Stimulated activated naive B cell treated with anti-CD40 and anti-IgM and Interleukin-4, amounts not matched to agents 10 μg/mL and 1 μg/mL and 100 μg/mL, for 72 hours (primary cell): Measurements from ENCODE around the gene ABITRAM.
"Not testable (repeated sequence)": the region's sequence is repeated elsewhere in the genome, so short reads cannot be mapped to it uniquely, and the experiment has no call there.

Experiments used
- ATAC-seq, 2 donors: fragments of 150-1000 bp; cut with Tn5 transposase; replicated peaks; 2 replicates each; pipeline ENCODE4 v1.10.0; 2021; ENCODE audit warnings: moderate library complexity in 1 of 2
- DNase-seq: peaks from one replicate; pipeline ENCODE4 v3.0.0; 2021
- H3K27ac Mint-ChIP-seq: one replicate; pipeline ENCODE4 v1.8.0; 2022; ENCODE audit warnings: mild to moderate bottlenecking, mixed read lengths
- H3K27me3 Mint-ChIP-seq, 2 donors: one replicate each; pipeline ENCODE4 v1.8.0; 2022; ENCODE audit warnings: mixed read lengths in 2 of 2
- H3K36me3 Mint-ChIP-seq, 2 donors: one replicate each; pipeline ENCODE4 v1.8.0; 2022; ENCODE audit warnings: mixed read lengths in 2 of 2, mild to moderate bottlenecking in 1 of 2
- H3K4me1 Mint-ChIP-seq, 2 donors: one replicate each; pipeline ENCODE4 v1.8.0; 2022; ENCODE audit warnings: mixed read lengths in 2 of 2, mild to moderate bottlenecking in 1 of 2
- H3K4me3 Mint-ChIP-seq, 2 donors: one replicate each; pipeline ENCODE4 v1.8.0; 2022; ENCODE audit warnings: mild to moderate bottlenecking in 2 of 2, mixed read lengths in 2 of 2, moderate library complexity in 1 of 2
- H3K9me3 Mint-ChIP-seq, 2 donors: one replicate each; pipeline ENCODE4 v1.8.0; 2022; ENCODE audit warnings: mixed read lengths in 2 of 2, mild to moderate bottlenecking in 1 of 2

The ABITRAM gene

DNA sequence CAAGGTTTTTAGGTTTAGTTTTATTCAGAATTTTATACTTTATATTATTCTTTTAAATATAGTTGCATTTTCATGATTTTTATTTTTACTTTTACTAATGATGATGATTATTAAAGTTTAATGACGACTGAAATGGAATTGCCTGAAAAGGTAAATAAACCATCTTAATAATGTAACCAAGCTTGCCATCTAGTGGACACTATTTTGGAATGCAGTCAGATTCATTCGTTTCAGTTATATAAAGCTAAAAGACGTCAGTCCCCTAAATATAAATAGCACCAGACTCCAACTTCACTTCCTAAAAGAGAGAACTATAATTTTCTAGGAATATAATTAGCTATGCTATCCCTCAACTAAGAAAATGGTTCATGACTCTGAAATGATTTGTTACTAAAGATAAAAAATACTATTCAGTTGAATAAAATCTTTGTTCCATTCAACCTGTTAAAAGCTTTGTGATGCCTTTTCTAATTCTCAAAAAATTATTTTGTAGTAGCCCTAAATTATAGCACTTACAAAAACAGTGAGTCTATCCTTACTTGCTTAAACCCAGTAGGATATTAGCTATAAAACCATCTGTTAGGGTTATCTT lies 19.9 kb downstream of the ABITRAM start:
- no peak overlapping the region for H3K27ac Mint-ChIP-seq
- H3K36me3 Mint-ChIP-seq = no peaks in the 10 kb centered on the region
- no peaks in the 10 kb centered on the region for H3K27me3 Mint-ChIP-seq
- no peak overlapping the region for H3K4me3 Mint-ChIP-seq
- H3K9me3 Mint-ChIP-seq = no peaks in the 10 kb centered on the region
- DNase-seq = no peak
- no peaks in the 10 kb centered on the region for H3K4me1 Mint-ChIP-seq
- no peak for ATAC-seq

DNA sequence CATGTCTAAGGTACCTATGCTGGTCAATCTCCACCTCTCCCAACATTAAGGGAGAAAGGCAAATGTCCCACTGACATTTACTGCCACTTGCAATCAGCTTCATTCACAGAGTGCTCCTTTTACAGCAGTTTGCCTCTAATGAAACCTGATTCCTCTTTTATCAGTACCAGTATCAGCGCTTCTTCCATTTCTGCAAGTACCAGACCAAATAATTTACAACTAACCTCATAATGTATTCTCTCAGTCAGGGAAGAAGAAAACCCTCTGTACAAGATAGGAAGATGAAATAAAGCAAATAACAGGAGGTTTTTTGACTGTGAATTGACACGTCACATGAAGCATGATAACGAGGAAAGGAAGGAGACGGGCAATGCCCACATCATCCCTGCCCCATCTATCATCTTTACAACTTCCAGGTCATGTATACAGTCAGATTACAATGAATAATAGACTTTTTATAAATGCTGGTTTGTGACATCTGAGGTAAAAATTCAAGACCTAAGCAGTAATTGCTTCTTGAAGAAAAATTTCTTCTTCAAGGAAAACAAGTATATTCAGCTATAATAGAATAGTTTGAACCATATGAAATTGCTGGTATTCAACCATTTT lies 21.9 kb downstream of the ABITRAM start:
- no peak for DNase-seq
- no peak overlapping the region for H3K27ac Mint-ChIP-seq
- no peaks in the 10 kb centered on the region for H3K9me3 Mint-ChIP-seq
- no peaks in the 10 kb centered on the region for H3K4me1 Mint-ChIP-seq
- H3K4me3 Mint-ChIP-seq = no peak overlapping the region
- no peaks in the 10 kb centered on the region for H3K27me3 Mint-ChIP-seq
- ATAC-seq = no peak
- no peaks in the 10 kb centered on the region for H3K36me3 Mint-ChIP-seq

DNA sequence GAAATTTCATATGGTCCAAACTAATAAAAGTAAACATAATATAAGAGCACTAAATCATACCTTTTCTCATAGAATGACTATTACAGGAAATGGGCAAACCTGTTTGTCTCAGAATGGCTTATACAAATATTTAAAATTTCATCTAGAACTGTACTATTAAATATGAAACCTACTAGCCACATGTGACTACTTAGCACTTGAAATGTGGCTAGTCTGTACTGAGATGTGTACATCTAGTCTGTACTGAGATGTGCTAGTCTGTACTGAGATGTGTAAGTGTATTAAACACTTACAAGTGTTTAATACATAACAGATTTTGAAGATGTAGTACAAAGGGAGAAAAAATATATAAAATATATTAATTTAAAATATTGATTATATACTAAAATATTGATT lies 22.4 kb downstream of the ABITRAM start:
- no peak for ATAC-seq
- no peaks in the 10 kb centered on the region for H3K36me3 Mint-ChIP-seq
- H3K4me1 Mint-ChIP-seq = no peaks in the 10 kb centered on the region
- no peak overlapping the region for H3K27ac Mint-ChIP-seq
- H3K4me3 Mint-ChIP-seq = no peak overlapping the region
- no peaks in the 10 kb centered on the region for H3K27me3 Mint-ChIP-seq
- no peak for DNase-seq
- H3K9me3 Mint-ChIP-seq = no peaks in the 10 kb centered on the region

DNA sequence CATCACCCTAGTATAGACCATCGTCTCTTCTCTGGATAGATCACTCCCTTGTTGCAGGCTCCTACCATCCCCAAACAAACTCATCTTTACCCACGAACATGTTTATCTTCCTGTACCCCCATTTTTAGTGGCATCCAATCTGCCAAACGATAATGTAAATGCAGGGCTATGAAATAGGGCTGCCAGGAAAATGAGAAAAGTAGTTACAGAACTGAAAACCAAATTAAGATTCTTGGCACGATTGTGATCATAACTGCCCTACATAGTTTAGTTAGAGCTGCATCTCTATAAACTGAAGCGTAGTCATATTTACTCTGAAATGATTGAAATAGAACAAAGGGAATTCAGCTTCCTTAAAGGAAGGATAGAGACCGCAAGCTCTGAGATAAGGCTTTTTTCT lies 26.1 kb downstream of the ABITRAM start:
- no peaks in the 10 kb centered on the region for H3K36me3 Mint-ChIP-seq
- no peaks in the 10 kb centered on the region for H3K4me1 Mint-ChIP-seq
- no peak for ATAC-seq
- no peaks in the 10 kb centered on the region for H3K9me3 Mint-ChIP-seq
- no peak overlapping the region for H3K4me3 Mint-ChIP-seq
- H3K27me3 Mint-ChIP-seq = no peaks in the 10 kb centered on the region
- DNase-seq = no peak
- H3K27ac Mint-ChIP-seq = no peak overlapping the region

DNA sequence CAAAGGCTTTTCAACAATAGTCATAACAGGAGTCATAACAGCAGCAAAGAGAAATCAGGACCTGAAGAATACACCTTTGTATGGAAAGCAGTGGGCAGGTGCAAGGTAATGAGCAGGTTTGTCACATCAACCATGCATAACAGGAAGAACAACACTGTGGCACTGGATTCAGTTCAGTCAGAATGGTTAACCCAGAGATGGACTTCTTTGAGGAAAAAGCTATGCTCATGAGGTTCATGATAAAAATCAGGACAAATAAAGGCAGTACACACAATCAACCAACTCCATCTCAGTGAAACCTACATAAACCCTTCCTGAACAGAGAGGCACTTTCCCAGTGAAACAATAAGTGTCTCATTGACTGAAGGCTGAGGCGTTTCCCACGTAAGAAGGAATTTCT lies 27.0 kb downstream of the ABITRAM start:
- Mint-ChIP-seq H3K4me3 (no peak overlapping the region), H3K27me3 (no peaks in the 10 kb centered on the region), H3K4me1 (no peaks in the 10 kb centered on the region), H3K36me3 (no peaks in the 10 kb centered on the region), H3K9me3 (no peaks in the 10 kb centered on the region), H3K27ac (no peak overlapping the region)
- DNase-seq (no peak), ATAC-seq (no peak)

DNA sequence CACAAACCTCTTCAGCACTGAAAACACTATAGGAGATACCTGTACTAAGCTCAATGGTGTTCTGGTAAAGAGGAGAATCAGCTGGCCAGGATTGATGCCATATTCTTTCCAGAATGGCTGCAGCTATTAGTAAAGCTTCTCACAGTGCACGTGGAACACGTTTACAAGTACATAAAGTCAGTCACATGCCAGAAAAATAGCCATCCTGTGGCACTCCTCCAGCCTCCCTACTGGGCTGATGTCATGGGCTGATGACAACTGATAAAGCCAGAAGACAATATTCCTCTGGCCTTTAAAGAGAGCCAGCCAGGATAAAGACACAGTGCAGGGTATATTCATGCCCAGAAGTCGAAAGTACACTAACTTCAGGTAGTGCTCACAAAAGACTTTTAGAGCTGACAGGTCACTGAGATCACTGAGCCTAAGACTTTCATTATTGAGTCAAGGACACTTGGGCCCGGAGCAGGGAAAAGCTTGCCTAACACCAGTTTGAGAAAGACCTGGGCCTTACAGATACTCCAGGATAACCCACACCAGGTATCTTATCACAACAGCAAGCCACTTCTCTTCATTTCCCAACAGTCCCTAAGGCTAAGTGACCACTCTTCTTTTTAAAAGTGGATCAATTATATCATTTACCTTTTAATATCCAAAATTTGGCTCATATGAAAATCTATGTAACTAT lies 29.4 kb downstream of the ABITRAM start:
- Mint-ChIP-seq H3K27me3 (no peaks in the 10 kb centered on the region), H3K4me1 (no peaks in the 10 kb centered on the region), H3K4me3 (no peak overlapping the region), H3K9me3 (no peaks in the 10 kb centered on the region), H3K36me3 (no peaks in the 10 kb centered on the region), H3K27ac (no peak overlapping the region)
- DNase-seq (no peak), ATAC-seq (no peak)

DNA sequence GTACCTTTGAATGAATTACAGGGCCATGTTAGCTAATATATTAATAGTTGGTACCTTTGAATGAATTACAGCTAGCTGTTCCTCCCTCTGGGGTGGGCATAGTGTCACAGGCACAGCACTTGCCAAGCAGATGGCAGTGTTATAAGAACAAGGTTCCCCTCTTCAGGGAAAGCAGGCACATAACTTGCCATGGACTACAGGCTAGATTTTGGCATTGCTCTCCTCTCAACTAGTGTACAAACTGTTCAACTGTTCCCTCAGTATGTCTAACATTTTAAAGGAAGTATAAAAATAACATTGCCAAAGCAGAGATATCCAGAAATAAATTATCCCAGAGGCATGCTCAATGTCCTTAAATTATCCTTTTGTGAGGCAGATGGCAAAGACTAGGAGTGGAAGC lies 33.7 kb downstream of the ABITRAM start:
- Mint-ChIP-seq H3K9me3 (peaks cover 10 to 14% of the 10 kb centered on the region in 2 donors), H3K4me3 (no peak overlapping the region), H3K4me1 (no peaks in the 10 kb centered on the region), H3K27ac (no peak overlapping the region), H3K36me3 (peaks cover 10 to 13% of the 10 kb centered on the region in 2 donors), H3K27me3 (no peaks in the 10 kb centered on the region)
- ATAC-seq (no peak), DNase-seq (no peak)

DNA sequence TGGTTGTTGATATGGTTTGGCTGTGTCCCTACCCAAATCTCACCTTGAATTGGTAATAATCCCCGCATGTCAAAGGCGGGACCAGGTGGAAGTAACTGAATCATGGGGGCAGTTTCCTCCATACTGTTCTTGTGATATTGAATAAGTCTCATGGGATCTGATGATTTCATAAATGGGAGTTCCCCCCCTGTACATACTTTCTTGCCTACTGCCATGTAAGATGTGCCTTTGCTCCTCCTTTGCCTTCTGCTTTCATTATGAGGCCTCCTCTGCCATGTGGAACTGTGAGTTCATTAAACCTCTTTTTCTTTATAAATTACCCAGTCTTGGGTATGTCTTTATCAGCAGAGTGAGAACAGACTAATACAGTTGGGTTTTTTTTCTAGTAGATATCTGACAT lies 37.2 kb downstream of the ABITRAM start:
- H3K27me3 Mint-ChIP-seq, ATAC-seq, H3K4me1 Mint-ChIP-seq, H3K4me3 Mint-ChIP-seq, H3K27ac Mint-ChIP-seq, DNase-seq: not testable (repeated sequence)
- H3K36me3 Mint-ChIP-seq = peaks cover 12 to 13% of the 10 kb centered on the region in 2 donors
- peaks cover 10 to 14% of the 10 kb centered on the region in 2 donors for H3K9me3 Mint-ChIP-seq

DNA sequence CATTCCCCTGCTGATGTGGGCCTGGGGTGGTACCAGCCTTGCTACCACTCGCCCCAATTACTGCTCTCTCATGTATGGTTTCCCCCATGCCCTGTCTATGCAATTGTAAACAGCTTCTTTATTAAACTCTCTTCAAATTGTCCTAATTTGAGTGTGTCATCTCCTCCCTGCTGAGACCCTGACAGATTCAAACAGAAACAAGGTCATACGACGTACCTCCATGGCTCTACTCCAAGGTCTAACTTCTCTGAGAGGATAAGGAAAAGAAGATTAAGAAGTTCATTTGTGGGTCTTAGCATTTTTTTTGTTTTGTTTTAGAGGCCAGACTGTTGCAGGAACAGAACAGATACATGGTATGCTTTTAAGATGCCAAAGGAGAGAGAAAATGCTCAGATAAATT lies 38.0 kb downstream of the ABITRAM start:
- DNase-seq = no peak
- no peak for ATAC-seq
- Mint-ChIP-seq H3K27ac (no peak overlapping the region), H3K9me3 (peaks cover 10 to 14% of the 10 kb centered on the region in 2 donors), H3K4me3 (no peak overlapping the region), H3K27me3 (no peaks in the 10 kb centered on the region), H3K4me1 (no peaks in the 10 kb centered on the region), H3K36me3 (peaks cover 12 to 13% of the 10 kb centered on the region in 2 donors)

DNA sequence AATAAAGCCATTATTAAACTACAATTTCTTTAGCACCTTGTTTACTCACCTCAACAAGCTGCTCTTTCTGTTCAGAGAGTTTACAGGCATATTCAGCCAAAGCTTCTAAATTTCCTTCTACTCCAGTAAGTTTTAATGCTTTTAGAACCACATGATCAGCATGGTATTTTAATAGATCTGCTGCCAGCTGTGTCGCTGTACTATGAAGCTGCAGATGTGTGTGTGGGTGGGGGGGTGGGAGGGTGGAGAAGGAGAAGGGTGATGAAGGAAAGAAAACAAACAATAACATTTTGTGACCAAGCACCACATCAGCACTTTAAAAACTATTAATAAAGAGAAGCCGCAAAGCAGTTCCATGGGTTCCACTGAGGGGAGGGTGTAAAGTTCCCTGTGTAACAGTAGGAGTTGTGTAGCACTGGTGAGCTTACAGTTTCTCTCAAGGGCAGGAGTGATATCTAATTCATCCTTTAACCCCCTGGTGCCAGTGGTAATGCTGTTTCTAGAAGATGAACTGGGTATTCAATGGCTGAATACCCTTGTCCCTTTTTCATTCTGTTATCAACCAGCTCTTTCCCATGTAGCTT lies 38.5 kb downstream of the ABITRAM start:
- H3K4me1 Mint-ChIP-seq = no peaks in the 10 kb centered on the region
- no peak overlapping the region for H3K4me3 Mint-ChIP-seq
- DNase-seq = no peak
- H3K9me3 Mint-ChIP-seq = peaks cover 10 to 14% of the 10 kb centered on the region in 2 donors
- peaks cover 13% of the 10 kb centered on the region in 2 donors for H3K36me3 Mint-ChIP-seq
- no peak for ATAC-seq
- H3K27ac Mint-ChIP-seq = no peak overlapping the region
- H3K27me3 Mint-ChIP-seq = no peaks in the 10 kb centered on the region

DNA sequence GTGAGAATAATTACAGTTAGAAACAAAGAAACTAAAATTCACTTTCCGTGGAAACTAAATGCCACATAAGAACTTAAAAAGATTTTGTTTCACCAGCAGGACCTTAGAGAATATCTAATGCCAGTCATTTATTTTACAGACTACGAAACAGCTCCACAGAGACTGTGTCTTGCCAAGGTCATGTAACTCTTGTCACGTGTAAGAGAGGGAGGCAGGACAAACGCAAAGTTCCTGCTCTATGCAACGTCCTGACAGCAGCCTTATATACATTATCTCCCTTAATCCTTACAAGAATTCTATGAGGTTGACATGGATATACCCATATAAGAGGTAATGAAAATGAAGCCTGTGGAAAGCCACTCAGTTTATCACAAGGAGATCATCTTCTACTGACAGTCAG lies 39.7 kb downstream of the ABITRAM start:
- H3K36me3 Mint-ChIP-seq = peaks cover 13 to 14% of the 10 kb centered on the region in 2 donors
- ATAC-seq (no peak), DNase-seq (no peak)
- no peaks in the 10 kb centered on the region for H3K27me3 Mint-ChIP-seq
- H3K4me3 Mint-ChIP-seq = no peak overlapping the region
- H3K27ac Mint-ChIP-seq = no peak overlapping the region
- H3K9me3 Mint-ChIP-seq = peaks cover 10 to 14% of the 10 kb centered on the region in 2 donors
- no peaks in the 10 kb centered on the region for H3K4me1 Mint-ChIP-seq

DNA sequence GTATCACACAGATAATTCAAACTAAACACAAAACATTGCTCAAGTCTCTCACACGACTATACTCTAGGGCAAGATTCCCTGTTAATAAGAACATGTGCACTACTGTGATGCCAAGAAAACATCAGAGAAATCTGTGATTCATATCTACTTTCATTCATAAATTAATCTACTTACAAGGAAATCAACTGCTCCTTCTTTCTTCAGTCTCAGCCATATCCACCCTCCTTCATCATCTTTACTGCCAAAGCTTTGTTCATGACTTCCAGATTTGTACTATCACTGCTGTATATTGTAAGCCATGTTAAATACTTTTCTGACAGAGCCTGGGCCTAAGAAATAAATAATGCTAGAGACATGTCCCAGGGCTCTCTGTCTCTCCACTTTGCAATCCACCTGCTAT lies 44.0 kb downstream of the ABITRAM start:
- H3K27me3 Mint-ChIP-seq = no peaks in the 10 kb centered on the region
- H3K27ac Mint-ChIP-seq = no peak overlapping the region
- H3K4me1 Mint-ChIP-seq = no peaks in the 10 kb centered on the region
- no peak for ATAC-seq
- peaks cover 0 to 4% of the 10 kb centered on the region in 2 donors for H3K36me3 Mint-ChIP-seq
- H3K4me3 Mint-ChIP-seq = no peak overlapping the region
- DNase-seq = no peak
- H3K9me3 Mint-ChIP-seq = no peaks in the 10 kb centered on the region

DNA sequence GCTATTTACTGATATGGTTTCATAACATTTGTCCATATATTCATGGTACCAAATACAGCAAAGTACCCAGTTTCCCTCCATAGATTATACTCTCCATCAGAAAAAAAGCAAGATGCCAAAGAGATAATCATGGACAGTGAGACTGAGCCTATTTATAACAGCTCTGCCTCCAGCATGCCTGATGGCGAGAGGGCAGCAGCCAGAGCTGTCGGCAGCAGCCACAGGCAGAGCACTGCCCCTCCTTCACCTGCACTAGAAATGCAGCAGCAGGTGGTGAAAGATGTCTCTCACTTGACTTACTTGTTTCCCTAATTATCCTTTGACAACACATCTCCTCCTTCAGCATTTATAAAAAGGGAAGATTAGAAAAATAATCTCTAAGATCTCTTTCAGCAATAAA lies 46.7 kb downstream of the ABITRAM start:
- Mint-ChIP-seq H3K36me3 (peaks cover 0 to 2% of the 10 kb centered on the region in 2 donors), H3K27ac (no peak overlapping the region), H3K27me3 (no peaks in the 10 kb centered on the region), H3K4me1 (no peaks in the 10 kb centered on the region), H3K4me3 (no peak overlapping the region), H3K9me3 (no peaks in the 10 kb centered on the region)
- ATAC-seq = no peak
- no peak for DNase-seq

DNA sequence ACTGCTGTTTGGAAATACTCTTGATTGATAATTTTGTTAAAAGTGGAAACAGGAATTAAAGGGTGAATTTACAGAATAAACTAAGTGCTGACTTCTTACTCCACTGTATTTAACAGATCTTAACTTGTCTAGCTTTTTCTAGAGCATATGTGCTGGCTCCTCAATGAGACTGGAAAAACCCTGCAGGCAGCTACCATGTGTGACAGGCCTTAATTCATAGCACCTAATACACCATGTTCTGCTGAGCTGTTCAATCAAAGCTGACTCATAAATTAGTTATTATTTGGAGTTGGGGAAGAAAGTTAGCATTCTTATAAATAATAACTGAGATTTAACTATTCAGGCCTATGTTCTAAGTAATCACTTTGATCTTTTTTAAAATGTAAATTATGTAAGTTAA lies 49.7 kb downstream of the ABITRAM start:
- Mint-ChIP-seq H3K4me3 (no peak overlapping the region), H3K36me3 (peaks cover 0 to 9% of the 10 kb centered on the region in 2 donors), H3K4me1 (no peaks in the 10 kb centered on the region), H3K9me3 (peaks cover 2 to 4% of the 10 kb centered on the region in 2 donors), H3K27me3 (peaks cover 0 to 4% of the 10 kb centered on the region in 2 donors), H3K27ac (no peak overlapping the region)
- DNase-seq = no peak
- no peak for ATAC-seq
